ENCODE measurements around the gene CFAP157. TPM values are rescaled to one million over a fixed set of nuclear protein-coding genes. Genes with fewer than 3 reads are reported as not detected.

The CFAP157 gene
- total and polyA plus RNA-seq, 12 donors = 0.11 to 0.94 (median 0.29) TPM; not detected in 5

- 90 to 97% (median 94%) methylated on average over 7 of the region's 7 CpGs for WGBS, 4 donors
- Histone ChIP-seq H3K27ac (peak overlapping the region in 1 of 5 donors; percentile 37), H3K27me3 (no peaks in the 10 kb centered on the region), H3K4me3 (no peak overlapping the region), H3K9me3 (replicated peaks in 1 of 3) (no peaks in the 10 kb centered on the region), H3K4me1 (replicated peaks in 1 of 2) (no peaks in the 10 kb centered on the region), H3K36me3 (replicated peaks in 1 of 2) (peaks cover 0 to 29% of the 10 kb centered on the region in 2 donors)
- TF ChIP-seq CTCF (IDR thresholded peaks at IDR 0.05) (no peak), POLR2A (IDR thresholded peaks at IDR 0.05) (no peak)
- no peak for DNase-seq
- intact Hi-C loops (cut with DNase I) = no loop called here
Observed at GRCh38 chr9:127664324-127664677, 42.5 kb upstream of the CFAP157 start.

GRCh38 chr9:127664678-127665507, 41.9 kb upstream of the CFAP157 start:
- H3K27ac ChIP-seq = peak overlapping the region in 2 of 5 donors; percentile 11 to 37
- no peaks in the 10 kb centered on the region for H3K9me3 ChIP-seq (replicated peaks in 1 of 3)
- H3K4me3 ChIP-seq = no peak overlapping the region
- peaks cover 0 to 29% of the 10 kb centered on the region in 2 donors for H3K36me3 ChIP-seq (replicated peaks in 1 of 2)
- no peak for TF ChIP-seq POLR2A (IDR thresholded peaks at IDR 0.05)
- no peak for TF ChIP-seq CTCF (IDR thresholded peaks at IDR 0.05)
- 68 to 76% (median 72%) methylated on average over 10 of the region's 10 CpGs for WGBS, 4 donors
- H3K4me1 ChIP-seq (replicated peaks in 1 of 2) = no peaks in the 10 kb centered on the region
- peak in 1 of 7 donors; percentile 68 for DNase-seq
- H3K27me3 ChIP-seq = no peaks in the 10 kb centered on the region
- intact Hi-C loops (cut with DNase I) = no loop called here

GRCh38 chr9:127667127-127667844, 39.5 kb upstream of the CFAP157 start:
- Histone ChIP-seq H3K27ac (peak overlapping the region in 1 of 5 donors; percentile 7), H3K36me3 (replicated peaks in 1 of 2) (peaks cover 0 to 48% of the 10 kb centered on the region in 2 donors), H3K9me3 (replicated peaks in 1 of 3) (no peaks in the 10 kb centered on the region), H3K4me1 (replicated peaks in 1 of 2) (no peaks in the 10 kb centered on the region), H3K4me3 (no peak overlapping the region), H3K27me3 (no peaks in the 10 kb centered on the region)
- no peak for DNase-seq
- no peak for TF ChIP-seq CTCF (IDR thresholded peaks at IDR 0.05)
- no peak for TF ChIP-seq POLR2A (IDR thresholded peaks at IDR 0.05)
- intact Hi-C loops (cut with DNase I) = no loop called here
- WGBS, 4 donors = 53 to 78% (median 70%) methylated on average over 2 to 3 of the region's 3 CpGs

- Histone ChIP-seq H3K27me3 (no peaks in the 10 kb centered on the region), H3K4me1 (replicated peaks in 1 of 2) (no peaks in the 10 kb centered on the region), H3K9me3 (replicated peaks in 1 of 3) (no peaks in the 10 kb centered on the region), H3K27ac (peak overlapping the region in 1 of 5 donors; percentile 7), H3K36me3 (replicated peaks in 1 of 2) (peaks cover 0 to 49% of the 10 kb centered on the region in 2 donors), H3K4me3 (no peak overlapping the region)
- TF ChIP-seq POLR2A (IDR thresholded peaks at IDR 0.05) = no peak
- TF ChIP-seq CTCF (IDR thresholded peaks at IDR 0.05) = no peak
- intact Hi-C loops (cut with DNase I) = no loop called here
- no peak for DNase-seq
- WGBS, 4 donors = 89 to 94% (median 93%) methylated on average over 17 to 18 of the region's 18 CpGs
Observed at GRCh38 chr9:127667906-127668305, 38.9 kb upstream of the CFAP157 start.
